Measurements from ENCODE around the gene XPO1. TPM values are rescaled to one million over a fixed set of nuclear protein-coding genes. Genes with fewer than 3 reads are reported as not detected.

Gene XPO1
- total and polyA plus RNA-seq, 2 donors (not counting 3 experiments of a cell fraction or from before 2014, with no cell fraction given), result 46.7 to 166 TPM

GRCh38 chr2:61549546-61549945 is 11.4 kb upstream of the XPO1 start:
- no peaks in the 10 kb centered on the region for H3K79me2 ChIP-seq (ENCODE audit: control insufficient read depth, insufficient read depth, low read length)
- FAIRE-seq (no peak), DNase-seq (ENCODE audit: low read depth, low spot score) (no peak)
- TF ChIP-seq FOS (IDR thresholded peaks at IDR 0.05; ENCODE audit: borderline replicate concordance, insufficient read depth, low read length), result no peak
- no peak for TF ChIP-seq MYC (IDR thresholded peaks at IDR 0.05; ENCODE audit: low read depth, low read length)
- TF ChIP-seq CTCF (IDR thresholded peaks at IDR 0.05; ENCODE audit: extremely low read depth in 1 of 2, insufficient read depth in 1 of 2, low read depth in 1 of 2, low read length in 2 of 2), result no peak
- TF ChIP-seq POLR2A (IDR thresholded peaks at IDR 0.05; ENCODE audit: low read depth, low read length), result no peak
- no peak for TF ChIP-seq EZH2 (IDR thresholded peaks at IDR 0.05; ENCODE audit: borderline replicate concordance, low read depth, low read length, severe bottlenecking)
- TF ChIP-seq MAX (IDR thresholded peaks at IDR 0.05; ENCODE audit: insufficient read depth, insufficient read length), result no peak
- no peak for TF ChIP-seq GATA2 (IDR thresholded peaks at IDR 0.05; ENCODE audit: insufficient read depth, insufficient read length, low read depth, low read length)
- TF ChIP-seq JUN (IDR thresholded peaks at IDR 0.05; ENCODE audit: borderline replicate concordance, insufficient read depth, insufficient read length, low read depth), result no peak
- TF ChIP-seq POLR2AphosphoS5 (IDR thresholded peaks at IDR 0.05; ENCODE audit: insufficient read depth, low read depth, low read length), result no peak
- H3K9ac ChIP-seq (replicated peaks; ENCODE audit: extremely low read depth, insufficient read depth, low read length), result no peak overlapping the region
- no TSS peak for BruUV-seq (replicated peaks)
- ChIA-PET CTCF (interaction anchor here (0.7 to 1.1 kb wide), 2 partner anchors 11 to 528 kb away, joined by 4 read pairs; partner anchors contain the start of gene XPO1), POLR2A (no interaction called here)
- no peak overlapping the region for H2AFZ ChIP-seq (ENCODE audit: low read depth, low read length)
- dilution Hi-C loops (cut with MboI; ENCODE audit: extremely low pct_ligation_motif_present, low sequenced_read_pairs), result no loop called here
- no peaks in the 10 kb centered on the region for H3K4me1 ChIP-seq (ENCODE audit: control insufficient read depth, extremely low read depth, insufficient read depth, low read length)
- no peaks in the 10 kb centered on the region for H3K9me3 ChIP-seq (replicated peaks; ENCODE audit: control insufficient read depth, insufficient read depth, low read length)
- intact Hi-C loops (cut with micrococcal nuclease), result no loop called here
- H3K27ac ChIP-seq (ENCODE audit: insufficient read depth, low read depth, low read length), result no peak overlapping the region
- H3K27me3 ChIP-seq (ENCODE audit: control insufficient read depth in 2 of 2, insufficient read depth in 2 of 2, low read length in 2 of 2), result peaks cover 0 to 10% of the 10 kb centered on the region in 2 experiments
- no peaks in the 10 kb centered on the region for H3K36me3 ChIP-seq (ENCODE audit: control insufficient read depth in 2 of 2, extremely low read depth in 1 of 2, insufficient read depth in 2 of 2, low read length in 2 of 2)
- H3K9me1 ChIP-seq (replicated peaks; ENCODE audit: control insufficient read depth, extremely low read depth, insufficient read depth, low read length), result no peaks in the 10 kb centered on the region
- no peak overlapping the region for H3K4me3 ChIP-seq (replicated peaks in 1 of 3; ENCODE audit: insufficient read depth in 1 of 3, low read depth in 1 of 3, low read length in 3 of 3)
- no peaks in the 10 kb centered on the region for H4K20me1 ChIP-seq (replicated peaks; ENCODE audit: control insufficient read depth, extremely low read depth, insufficient read depth, low read length)
- H3K4me2 ChIP-seq (ENCODE audit: insufficient read depth, low read length), result no peak overlapping the region
